Measurements from ENCODE around the gene UQCR10. TPM values are rescaled to one million over a fixed set of nuclear protein-coding genes. Genes with fewer than 3 reads are reported as not detected.
A peak's percentile ranks its signal among the peaks of the same experiment; 100 is the strongest.

UQCR10 gene
- total RNA-seq, 1 donor from 2014 or later, result 86.3 TPM

DNA sequence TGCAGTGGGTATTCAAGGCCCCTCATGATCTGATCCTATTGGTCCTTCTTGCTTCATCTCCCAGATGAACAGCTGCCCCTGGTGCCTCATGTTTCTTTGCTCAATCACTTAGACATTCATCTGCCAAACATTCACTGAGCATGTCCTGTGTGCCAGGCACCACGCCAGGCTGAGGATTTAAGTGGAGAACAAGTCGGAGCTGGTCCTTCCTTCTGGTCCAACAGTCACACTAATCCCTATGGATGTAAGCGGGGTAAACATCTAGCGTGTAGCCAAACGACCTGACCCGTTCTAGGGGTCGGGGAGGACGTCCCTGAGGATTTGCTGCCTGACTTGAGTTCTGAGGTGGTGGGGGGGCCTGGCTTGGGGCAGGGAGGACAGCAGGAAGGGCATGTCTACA lies 22.3 kb upstream of the UQCR10 start:
- Histone ChIP-seq H3K27me3 (no peaks in the 10 kb centered on the region), H3K36me3 (peaks cover 41% of the 10 kb centered on the region), H3K4me3 (no peak overlapping the region), H3K27ac (no peak overlapping the region), H3K9me3 (no peaks in the 10 kb centered on the region), H3K4me1 (no peaks in the 10 kb centered on the region)
- DNase-seq (no peak), ATAC-seq (no peak)
- intact Hi-C loops (cut with DNase I), result no loop called here
- TF ChIP-seq CTCF (IDR thresholded peaks at IDR 0.05), result no peak

DNA sequence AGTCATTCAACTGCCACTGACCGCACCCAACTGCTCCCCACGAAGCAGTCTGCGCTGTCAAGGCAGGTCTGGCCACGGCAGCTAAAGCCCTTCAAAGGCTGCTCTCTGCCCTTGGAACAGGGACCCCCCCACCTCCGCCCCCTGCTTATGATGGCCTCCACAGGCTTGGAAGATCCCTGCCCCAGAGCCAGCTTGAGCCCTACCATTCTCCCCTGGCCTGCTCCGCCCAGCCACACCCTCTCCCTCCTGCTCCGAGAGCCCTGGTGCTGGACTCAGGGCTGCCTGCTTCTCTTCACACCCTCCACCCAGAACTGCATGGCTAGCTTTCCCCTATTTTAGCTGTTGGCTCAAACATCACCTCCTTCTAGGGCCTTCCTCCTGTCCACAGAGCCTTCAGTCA lies 19.3 kb upstream of the UQCR10 start:
- intact Hi-C loops (cut with DNase I), result no loop called here
- Histone ChIP-seq H3K4me1 (peaks cover 2% of the 10 kb centered on the region), H3K36me3 (peaks cover 27% of the 10 kb centered on the region), H3K27ac (no peak overlapping the region), H3K9me3 (no peaks in the 10 kb centered on the region), H3K27me3 (no peaks in the 10 kb centered on the region), H3K4me3 (no peak overlapping the region)
- no peak for ATAC-seq
- TF ChIP-seq CTCF (IDR thresholded peaks at IDR 0.05), result no peak
- no peak for DNase-seq

DNA sequence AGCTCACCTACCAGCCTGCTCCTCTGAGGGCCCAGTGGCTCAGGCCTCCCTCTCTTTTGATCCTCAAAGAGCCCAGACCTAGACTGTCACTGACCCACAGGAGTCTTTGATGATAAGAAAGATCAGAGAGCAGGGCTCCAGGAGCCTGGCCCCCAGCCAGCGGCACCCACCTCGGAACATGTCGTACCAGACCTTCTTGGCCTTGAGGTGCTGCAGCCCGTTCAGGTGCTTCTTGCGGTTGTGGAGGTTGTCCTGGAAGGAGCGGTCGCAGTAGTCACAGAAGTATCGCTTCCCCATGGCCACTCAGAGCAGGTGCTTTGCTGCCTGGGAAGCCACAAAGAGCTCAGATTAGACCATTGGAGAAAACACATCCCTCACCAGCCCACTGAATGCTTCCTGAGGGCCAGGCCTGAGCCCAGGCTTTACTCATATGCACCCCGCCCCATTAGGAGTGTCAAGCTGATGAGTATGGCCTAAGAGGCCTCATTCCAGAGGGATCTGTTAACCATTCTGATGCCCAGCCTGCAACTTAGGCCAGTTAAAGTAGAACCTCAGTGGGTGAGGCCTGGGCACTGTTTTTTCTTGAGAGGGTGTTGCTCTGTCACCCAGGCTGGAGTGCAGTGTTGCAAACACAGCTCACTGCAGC lies 18.8 kb upstream of the UQCR10 start:
- DNase-seq (no peak), ATAC-seq (no peak)
- no peaks in the 10 kb centered on the region for H3K27me3 ChIP-seq
- no peaks in the 10 kb centered on the region for H3K9me3 ChIP-seq
- H3K4me1 ChIP-seq, result peaks cover 2% of the 10 kb centered on the region
- no peak overlapping the region for H3K4me3 ChIP-seq
- no peak for TF ChIP-seq CTCF (IDR thresholded peaks at IDR 0.05)
- intact Hi-C loops (cut with DNase I), result no loop called here
- no peak overlapping the region for H3K27ac ChIP-seq
- peaks cover 27% of the 10 kb centered on the region for H3K36me3 ChIP-seq

- no peak overlapping the region for H3K27ac ChIP-seq
- no peak overlapping the region for H3K4me3 ChIP-seq
- intact Hi-C loops (cut with DNase I), result no loop called here
- peaks cover 27% of the 10 kb centered on the region for H3K36me3 ChIP-seq
- TF ChIP-seq CTCF (IDR thresholded peaks at IDR 0.05), result no peak
- ATAC-seq (no peak), DNase-seq (no peak)
- H3K4me1 ChIP-seq, result peaks cover 2% of the 10 kb centered on the region
- H3K27me3 ChIP-seq, result no peaks in the 10 kb centered on the region
- no peaks in the 10 kb centered on the region for H3K9me3 ChIP-seq
These were observed 17.1 kb upstream of the UQCR10 start for GRCh38 chr22:29750029-29750428.

GRCh38 chr22:29750559-29751538 lies 16.3 kb upstream of the UQCR10 start:
- ATAC-seq (peak; percentile 76), DNase-seq (no peak)
- Histone ChIP-seq H3K4me3 (no peak overlapping the region), H3K27ac (no peak overlapping the region), H3K4me1 (peaks cover 2% of the 10 kb centered on the region), H3K27me3 (no peaks in the 10 kb centered on the region), H3K36me3 (peaks cover 20% of the 10 kb centered on the region), H3K9me3 (no peaks in the 10 kb centered on the region)
- no peak for TF ChIP-seq CTCF (IDR thresholded peaks at IDR 0.05)
- intact Hi-C loops (cut with DNase I), result no loop called here
